NCI-H1092 treated with DMSO at 0.1 percent for 48 hours (cell line): ENCODE data around the gene TUBB4A.

Source experiments
- DNase-seq: peaks from one replicate; lab custom pipeline; 2025; lab: John Stamatoyannopoulos, UW

The TUBB4A gene

GRCh38 chr19:6466526-6467248 is 35.4 kb downstream of the TUBB4A start:
- no peak for DNase-seq

DNA sequence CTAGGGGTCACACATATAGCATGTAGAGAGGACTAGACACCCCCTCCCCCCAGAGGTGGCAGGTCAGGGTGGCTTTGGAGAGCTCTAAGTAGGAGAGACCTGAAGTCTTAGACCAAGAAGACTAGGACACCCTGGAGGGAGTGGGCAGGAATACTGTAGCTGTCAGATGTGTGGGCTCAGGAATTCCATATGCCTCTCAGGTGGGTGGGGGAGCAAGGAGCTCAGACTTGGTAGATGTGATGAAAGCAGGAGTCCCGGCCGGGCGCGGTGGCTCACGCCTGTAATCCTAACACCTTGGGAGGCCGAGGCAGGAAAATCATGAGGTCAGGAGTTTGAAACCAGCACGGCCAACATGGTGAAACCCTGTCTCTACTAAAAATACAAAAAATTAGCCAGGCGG is 36.4 kb downstream of the TUBB4A start:
- DNase-seq, result no peak

GRCh38 chr19:6465006-6465405 is 37.1 kb downstream of the TUBB4A start:
- no peak for DNase-seq

GRCh38 chr19:6464070-6464873 is 37.8 kb downstream of the TUBB4A start, which contains the start of gene CRB3:
CRB3 (plus strand) TSS chr19:6464271; CDS start chr19:6464702, 431 bp downstream.
- DNase-seq, result no peak

- peak; percentile 97 for DNase-seq
Observed at GRCh38 chr19:6460099-6460884, 41.8 kb downstream of the TUBB4A start.

GRCh38 chr19:6459262-6460098 is 42.6 kb downstream of the TUBB4A start, which contains the start of gene SLC25A23:
SLC25A23 (minus strand) TSS chr19:6459792; CDS start chr19:6459628, 164 bp downstream.
- DNase-seq, result peak; percentile 73

DNA sequence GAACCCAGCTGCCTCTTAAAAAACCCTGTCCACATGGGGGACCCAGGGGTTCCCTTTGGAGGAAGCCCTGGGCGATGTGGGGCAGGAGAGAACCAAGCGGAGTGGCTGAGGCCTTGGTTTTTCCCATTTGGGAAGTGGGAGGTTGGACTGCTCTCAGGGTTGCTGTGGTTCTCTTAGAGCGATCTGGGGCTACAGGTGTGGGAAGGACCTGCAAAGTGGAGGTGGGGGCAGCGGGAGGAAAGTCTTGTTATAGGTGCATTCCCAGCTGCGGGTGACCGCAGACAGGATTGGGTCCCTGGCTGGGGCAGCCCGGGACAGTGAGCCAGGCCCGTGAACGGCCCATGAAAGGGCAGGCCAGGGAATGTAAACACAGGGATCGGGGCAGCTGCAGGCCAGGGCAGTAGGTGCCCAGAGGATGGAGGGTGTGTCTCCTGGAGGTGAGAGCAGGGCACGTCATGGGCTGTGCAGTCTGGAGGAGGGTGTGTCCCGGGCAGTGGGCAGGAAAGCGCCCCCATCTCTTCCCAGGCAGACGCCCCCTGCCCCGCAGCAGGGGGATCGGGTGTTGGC is 43.3 kb downstream of the TUBB4A start:
- DNase-seq, result no peak

GRCh38 chr19:6457958-6458694 is 44.0 kb downstream of the TUBB4A start:
- DNase-seq, result no peak

- DNase-seq, result no peak
Observed at GRCh38 chr19:6455924-6456323, 46.2 kb downstream of the TUBB4A start.

DNA sequence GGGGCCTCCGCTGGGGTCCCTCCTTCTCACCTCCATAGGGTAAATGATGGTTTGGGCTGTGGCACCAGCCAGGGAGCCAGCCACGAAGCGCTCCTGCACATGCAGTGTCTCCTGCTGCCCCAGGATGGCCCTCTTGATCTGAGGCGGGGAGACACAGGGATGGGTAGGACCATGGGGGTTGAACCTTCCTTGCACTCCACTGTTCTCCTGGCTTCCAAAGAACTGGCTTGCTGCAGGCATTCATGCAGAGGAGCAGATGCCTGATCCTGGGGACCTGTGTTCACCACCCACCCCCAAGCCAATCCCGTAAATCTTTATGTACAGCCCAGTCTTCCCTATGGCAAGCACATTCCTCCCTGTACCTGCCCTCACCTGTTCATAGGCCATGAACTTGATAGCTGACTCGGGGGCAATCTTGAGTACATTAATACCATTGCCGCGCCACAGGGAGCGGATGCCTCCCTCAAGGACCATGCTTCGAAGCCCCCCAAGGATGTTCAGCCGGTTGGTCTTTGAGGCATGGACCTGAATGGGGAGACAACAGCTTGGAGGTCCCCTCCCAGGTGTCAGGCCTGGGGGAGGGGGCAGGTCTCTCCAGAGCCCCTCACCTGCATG is 48.1 kb downstream of the TUBB4A start:
- no peak for DNase-seq

DNA sequence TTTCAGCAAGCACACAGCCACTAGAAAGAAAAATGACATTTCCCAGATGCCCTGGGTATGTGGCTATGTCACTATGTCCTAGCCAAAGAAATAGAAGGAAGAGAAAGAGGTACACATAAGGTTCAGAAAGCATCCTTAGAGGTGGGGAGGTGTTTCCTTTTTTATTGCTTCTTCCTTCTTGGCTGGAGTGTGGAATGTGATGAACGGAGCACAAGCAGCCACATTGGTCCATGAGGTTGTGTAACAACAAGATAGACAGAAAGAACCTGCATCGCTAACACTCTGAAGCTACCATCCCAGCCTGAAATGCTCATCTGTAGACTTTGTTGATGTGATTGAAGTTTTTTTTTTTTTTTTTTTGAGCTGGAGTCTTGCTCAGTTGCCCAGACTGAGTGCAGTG is 49.2 kb downstream of the TUBB4A start:
- no peak for DNase-seq

DNA sequence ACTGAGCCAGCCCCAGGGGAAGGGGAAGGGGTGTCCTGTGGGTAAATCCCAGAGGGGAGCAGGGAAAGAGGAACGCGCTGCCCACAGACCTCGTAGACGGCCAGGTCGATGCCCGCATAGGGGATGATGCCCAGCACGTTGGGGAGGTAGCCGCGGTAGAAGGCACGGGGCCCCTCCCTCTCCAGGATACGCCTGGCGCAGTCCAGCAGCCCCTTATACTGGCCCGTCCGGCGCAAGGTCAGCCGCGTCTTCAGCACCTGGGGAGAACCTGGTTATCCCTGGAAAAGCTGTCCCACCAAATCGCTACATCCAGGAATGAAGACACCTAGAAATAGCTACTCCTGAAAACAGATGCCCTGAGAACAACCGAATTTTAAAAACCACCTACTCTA is 49.9 kb downstream of the TUBB4A start:
- no peak for DNase-seq

DNA sequence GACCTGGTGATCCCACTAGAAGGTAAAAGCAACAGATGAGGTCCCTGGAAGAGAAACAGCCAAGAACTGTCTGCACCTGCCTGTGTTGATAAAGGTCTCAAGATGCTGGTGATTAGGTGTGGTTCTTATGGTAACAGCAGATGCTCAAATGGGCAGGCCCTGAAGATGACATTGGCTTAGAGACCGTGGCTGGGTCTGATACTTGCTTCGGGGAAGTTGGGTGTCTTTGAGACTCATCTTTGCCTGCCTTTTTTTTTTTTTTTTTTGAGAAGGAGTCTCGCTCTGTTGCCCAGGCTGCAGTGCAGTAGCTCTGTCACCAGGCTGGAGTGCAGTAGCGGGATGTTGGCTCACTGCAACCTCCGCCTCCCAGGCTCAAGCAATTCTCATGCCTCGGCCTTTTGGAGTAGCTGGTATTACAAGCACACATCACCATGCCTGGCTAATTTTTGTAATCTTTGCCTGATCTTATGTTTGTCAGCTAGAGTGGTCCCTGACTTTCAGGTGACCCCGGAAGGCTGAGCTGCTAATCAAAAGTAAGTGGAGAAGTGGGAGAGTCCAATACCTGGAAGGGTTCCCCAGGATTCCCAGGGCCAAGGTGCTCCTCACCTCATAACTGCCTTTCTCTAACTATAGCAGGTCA is 50.4 kb downstream of the TUBB4A start:
- no peak for DNase-seq

DNA sequence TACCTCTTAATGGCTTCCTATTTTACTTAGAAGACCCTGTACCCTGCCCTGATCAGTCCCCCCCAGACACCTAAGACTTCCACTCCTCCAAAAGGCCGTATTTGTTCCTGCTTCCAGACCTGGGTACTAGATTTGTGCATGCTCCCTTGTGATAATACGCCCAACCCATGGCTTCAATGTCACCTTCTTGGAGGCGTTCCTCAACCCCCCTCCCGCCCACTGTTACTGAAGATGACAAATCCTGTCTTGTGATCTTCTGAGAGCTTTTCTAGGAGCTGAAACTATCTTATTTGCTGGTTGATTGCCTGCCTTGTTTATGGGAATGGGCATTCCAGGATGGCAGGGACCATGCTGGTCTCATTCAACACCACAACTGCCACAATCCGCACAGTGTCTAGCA is 51.9 kb downstream of the TUBB4A start:
- DNase-seq, result no peak

DNA sequence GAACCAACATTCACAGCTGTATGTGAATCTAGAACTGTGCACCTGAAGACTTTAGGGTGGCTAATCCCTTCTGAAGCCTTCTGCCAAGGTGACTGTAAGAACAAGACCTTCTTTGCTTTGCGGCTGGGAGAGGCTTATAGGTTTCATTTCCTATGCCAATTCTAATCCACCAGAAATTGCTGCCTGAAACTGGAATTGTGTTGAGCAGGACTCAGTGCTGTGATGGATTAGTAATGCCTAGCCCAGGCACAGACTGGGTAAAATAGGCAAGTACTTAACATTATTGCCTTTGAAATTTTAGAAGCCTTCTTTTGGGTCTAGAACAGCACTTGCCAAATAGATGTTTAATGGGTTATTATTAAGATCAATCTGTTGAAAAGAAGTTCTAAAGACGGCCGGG is 54.1 kb downstream of the TUBB4A start:
- DNase-seq, result no peak

DNA sequence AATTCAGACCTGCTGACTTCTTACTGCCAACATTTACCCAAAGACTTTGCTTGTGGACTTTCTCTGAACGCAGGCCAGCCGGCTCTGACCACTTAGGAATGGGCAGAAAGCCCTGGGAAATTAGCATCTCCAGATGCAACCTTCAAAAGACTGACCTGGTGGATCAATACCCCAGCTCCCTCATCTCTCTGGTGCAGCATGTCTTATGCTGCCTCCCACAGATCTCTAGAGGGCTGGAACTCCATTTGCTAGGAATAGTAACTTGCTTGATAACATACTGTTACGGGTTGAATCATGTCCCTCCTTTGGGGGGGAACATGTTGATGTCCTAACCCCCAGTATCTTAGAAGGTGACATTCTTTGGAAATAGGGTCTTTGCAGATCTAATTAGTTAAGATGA is 55.7 kb downstream of the TUBB4A start:
- DNase-seq, result no peak
